ENCODE measurements around the gene PTPRN2.
"Not testable (repeated sequence)": the region's sequence is repeated elsewhere in the genome, so short reads cannot be mapped to it uniquely, and the experiment has no call there.

Gene PTPRN2

DNA sequence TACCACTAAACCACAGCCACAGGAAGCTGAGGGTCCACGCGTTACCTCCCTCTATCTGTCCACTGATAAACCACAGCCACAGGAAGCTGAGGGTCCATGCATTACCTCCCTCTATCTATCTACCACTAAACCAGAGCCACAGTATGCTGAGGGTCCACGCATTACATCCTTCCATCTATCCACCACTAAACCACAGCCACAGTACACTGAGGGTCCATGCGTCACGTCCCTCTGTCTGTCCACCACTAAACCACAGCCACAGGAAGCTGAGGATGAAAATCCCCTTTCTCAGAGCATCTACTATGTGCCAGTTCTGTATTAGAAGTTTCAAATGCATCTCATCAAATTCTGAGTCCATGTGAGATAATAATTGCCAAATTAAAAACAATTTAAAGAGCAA, 661.5 kb downstream of the PTPRN2 start:
- DNase-seq = no peak

DNA sequence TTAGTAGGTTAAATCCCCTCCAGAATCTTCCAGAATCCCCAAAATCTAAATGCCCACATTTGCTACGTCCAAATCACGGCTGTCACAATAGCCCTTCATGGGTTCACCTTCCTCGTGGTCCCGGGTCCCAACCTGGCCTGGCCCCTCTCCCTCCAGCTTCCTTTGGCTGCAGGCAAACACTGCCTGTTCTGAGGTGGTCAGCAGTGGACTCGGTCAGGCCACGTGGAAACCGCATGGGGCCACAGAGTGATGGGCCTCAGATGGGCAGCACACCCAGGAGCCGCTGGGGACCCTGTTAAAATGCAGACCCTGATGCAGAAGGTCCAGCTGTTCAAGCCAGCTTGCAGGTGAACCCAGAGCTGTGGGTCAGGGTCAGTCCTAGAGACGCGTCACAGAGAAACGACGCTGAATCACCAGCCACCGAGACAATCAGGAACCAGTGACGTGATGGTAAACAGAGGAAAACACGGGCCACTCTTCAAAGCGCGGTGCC, 662.2 kb downstream of the PTPRN2 start:
- DNase-seq = no peak

DNA sequence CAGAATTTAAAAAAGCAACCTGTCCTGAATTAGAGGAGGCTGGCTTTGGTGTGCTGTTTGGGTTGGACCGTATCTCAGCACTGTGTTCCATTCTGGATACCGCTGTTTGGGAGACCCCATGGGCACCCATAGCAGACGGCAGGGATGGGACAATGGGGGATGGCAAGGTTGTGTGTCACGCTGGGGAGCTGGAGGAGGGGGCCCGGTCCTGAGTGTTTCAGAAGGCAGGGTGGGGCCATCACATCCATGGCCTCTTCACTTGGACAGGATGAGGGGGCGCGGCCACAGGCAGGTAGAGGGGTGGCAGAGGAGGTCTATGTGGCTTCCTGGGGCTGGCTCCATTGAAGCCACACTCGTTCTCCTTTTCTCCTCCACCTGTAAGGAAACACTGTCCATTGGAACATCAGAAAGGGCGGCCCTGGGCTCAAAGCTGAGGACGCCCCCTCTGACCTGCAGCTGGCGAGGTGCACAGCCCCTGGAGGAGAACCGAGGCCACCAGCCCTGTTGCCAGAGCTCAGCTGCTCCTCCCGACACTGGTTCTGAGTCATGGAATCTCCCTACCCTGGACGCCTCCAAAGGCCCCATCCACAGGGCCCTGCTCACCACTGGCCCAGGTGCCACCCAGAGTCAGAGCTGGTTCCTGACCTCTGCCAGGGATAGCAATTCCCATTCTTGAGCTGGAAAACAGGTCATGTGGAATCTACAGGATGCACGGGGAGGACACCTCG, 663.6 kb downstream of the PTPRN2 start:
- DNase-seq = no peak

DNA sequence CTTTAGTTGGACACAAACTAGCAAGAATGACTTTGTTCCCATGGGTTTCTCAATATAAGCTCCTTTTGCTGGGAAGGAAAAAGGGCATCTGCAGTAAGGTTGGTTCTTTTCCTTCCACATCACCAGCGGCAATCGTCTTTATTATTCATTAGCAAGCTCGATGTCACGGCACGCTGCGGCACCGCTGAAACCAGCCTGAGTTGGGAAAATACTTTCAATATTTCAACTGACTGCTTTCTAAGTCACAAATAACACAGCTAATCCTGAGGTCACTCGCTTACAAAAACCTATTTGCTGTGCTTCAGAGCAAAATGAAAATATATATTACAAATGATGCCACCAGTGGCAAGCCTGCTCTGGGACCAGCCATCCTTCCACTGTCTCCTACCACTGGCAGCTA, 665.0 kb downstream of the PTPRN2 start:
- no peak for DNase-seq

DNA sequence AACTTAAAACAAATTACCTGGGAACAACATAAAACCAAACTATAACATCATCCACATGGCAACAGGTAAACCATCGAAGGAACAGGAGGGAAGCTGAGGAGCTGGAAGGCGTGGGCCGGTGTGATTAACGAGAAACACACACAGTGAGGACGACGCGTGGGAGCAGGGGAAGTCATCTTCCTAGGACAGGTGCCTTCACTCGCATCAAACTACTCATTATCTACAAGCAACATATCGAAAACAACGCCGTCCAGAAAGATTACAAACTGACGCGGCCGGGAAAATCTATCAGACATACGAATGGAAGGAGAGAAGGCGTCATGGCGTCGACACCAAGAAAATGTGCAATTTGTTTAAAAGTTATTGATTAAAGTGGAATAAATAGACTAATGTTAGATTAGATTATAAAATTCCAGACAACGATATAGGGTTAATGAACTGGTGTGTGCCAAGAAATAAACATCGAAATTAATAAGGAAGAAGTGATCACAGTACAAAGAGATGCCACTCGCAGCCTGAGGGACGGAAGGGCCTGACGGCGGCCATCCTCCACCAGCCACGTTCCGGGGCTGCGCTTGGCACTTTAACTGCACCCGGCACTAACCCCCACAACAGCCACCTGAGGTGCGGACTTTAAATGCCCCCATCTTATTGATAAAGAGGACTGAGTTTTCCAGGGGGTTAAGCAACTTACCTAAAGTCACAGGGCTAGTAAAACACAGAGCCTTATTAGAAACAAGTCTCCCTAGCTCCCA, 669.1 kb downstream of the PTPRN2 start:
- no peak for DNase-seq

DNA sequence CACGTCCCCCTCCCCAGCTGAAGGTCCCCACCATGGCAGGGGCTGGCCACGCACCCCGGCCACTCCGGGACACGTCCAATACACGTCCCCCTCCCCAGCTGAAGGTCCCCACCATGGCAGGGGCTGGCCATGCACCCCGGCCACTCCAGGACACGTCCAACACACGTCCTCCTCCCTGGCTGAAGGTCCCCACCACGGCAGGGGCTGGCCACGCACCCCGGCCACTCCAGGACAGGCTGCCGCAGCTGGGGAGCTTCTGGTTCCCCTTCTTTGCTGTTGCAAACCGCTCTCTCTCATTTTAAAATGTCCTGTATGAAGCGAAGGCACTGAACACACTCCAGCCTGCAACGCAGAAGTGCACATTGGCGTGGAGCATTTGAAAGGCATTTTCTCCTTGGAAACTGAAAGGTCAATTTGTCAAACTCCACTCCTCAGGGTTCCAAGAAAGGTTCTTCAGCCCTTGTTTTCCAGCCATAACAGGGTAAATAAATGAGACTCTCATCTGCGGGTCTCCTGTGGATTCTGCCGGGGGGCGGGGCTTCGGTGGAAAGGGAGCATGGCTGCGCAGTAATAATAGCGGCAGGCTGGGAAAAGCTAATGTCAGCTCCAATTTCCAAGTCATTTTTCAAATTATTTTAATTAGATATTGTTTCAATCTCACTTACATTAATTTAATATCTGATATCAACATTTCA, 670.5 kb downstream of the PTPRN2 start:
- DNase-seq = no peak

DNA sequence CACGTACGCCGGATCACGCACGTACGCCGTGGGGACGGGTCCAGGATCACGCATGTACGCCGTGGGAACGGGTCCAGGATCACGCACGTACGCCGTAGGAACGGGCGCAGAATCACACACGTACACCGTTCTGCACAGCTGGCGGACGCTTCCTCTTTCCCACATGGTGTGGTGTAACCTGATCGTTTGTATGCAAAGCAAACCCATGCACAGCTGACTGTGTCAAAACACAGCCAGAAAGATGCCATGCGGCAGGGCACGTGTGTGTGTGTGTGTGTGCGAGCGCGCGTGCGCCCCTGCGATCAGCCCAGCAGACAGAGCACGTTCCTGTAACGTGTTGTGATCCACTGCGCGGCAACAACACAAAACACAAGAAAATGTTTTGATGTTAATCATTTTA, 677.2 kb downstream of the PTPRN2 start:
- no peak for DNase-seq

DNA sequence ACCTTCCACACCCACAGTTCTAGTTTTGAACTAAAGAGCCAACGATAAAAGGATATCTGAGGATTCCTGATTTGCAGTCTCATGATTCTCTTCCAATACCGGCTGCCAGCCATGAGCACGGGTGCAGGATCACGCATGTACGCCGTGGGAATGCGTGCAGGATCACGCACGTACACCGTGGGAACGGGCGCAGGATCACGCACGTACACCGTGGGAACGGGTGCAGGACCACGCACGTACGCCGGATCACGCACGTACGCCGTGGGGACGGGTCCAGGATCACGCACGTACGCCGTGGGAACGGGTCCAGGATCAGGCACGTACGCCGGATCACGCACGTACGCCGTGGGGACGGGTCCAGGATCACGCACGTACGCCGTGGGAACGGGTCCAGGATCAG, 677.6 kb downstream of the PTPRN2 start:
- not testable (repeated sequence) for DNase-seq

DNA sequence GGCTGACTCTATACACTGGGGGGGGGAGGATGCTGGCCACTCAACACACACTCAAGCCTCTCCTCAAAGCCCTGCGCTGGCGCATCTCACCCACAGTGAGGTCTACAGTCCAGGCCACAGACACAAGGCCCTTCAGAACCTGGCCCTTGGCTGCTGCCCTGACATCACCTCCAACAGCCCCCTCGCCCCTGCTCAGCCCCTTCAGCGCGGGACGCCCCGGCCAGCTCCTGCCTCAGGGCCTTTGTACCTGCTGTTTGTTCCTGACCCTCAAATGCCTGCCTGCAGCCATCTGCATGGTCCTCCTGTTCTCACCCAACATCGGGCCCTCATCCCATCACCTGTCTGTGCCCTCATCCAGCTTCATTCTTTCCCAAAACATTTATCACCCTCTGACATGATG, 678.3 kb downstream of the PTPRN2 start:
- no peak for DNase-seq

DNA sequence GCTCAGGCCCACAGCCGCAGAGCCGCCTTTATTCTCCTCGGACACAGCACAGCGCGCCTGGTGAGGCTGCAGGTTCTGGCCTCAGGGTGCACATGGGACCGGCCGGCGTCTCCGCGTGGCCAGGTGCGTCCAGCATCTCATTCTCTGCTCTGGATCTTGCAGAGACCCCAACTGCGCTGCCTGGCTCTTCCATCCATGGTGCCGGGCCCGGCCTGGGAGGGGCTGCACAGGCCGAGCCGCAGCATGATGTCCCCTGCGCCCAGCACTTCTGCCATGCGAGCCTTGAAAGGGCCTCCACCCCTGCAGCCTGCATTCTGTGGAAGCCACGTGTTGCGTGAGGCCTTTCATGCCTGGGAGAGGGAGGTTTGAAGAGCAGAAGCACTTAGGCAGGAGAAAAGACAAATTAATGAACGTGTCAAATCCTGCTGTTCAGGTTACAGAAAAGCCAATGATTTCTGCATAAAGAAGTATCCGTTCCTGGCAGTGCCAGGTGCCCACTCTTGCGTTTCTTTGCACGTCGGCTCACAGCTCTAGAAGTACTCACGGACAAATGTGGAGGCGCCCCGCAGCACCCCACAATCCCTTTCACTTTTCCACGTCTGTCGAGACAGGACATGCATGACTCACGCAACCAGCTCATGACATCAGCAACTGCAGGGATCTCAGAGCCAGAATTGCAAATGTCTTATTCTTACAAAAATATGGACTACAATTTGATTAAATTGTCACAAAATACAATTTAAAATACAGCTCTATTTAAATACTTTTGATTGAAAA, 679.4 kb downstream of the PTPRN2 start:
- no peak for DNase-seq

DNA sequence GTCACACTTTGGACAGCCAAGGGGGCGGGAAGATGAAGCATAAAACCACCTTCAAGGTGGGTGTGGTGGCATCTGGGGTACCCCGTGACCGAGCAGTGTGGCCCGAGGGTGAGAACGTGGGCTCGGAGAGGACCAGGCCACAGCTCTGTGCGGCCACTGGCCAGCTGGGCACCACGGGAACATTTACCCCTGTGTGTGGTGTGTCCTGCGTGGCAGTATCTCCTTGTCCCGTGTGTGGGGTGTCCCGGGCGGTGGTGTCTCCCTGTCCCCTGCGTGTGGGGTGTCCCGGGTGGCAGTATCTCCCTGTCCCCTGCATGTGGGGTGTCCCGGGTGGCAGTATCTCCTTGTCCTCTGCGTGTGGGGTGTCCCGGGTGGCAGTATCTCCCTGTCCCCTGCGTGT, 680.5 kb downstream of the PTPRN2 start:
- DNase-seq = no peak

DNA sequence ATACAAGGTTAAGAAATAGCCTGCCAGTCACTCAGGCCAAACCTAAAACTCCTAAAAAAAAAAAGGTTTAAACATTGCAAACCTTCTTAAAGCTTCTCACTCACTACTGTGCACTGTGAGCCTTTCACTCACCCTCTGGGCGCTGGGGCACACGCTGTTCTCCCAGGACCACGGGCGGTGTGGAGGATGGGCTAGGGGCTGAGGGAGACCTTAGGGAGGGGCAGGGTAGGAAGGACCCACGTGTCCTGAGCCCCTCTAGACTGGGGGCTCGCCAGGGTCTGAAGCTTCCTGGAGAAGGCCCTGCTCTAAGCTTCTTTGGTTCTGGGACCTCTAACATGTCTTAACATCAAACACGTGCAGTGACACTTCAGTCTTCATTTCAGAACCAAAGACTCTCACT, 681.0 kb downstream of the PTPRN2 start:
- DNase-seq = no peak

DNA sequence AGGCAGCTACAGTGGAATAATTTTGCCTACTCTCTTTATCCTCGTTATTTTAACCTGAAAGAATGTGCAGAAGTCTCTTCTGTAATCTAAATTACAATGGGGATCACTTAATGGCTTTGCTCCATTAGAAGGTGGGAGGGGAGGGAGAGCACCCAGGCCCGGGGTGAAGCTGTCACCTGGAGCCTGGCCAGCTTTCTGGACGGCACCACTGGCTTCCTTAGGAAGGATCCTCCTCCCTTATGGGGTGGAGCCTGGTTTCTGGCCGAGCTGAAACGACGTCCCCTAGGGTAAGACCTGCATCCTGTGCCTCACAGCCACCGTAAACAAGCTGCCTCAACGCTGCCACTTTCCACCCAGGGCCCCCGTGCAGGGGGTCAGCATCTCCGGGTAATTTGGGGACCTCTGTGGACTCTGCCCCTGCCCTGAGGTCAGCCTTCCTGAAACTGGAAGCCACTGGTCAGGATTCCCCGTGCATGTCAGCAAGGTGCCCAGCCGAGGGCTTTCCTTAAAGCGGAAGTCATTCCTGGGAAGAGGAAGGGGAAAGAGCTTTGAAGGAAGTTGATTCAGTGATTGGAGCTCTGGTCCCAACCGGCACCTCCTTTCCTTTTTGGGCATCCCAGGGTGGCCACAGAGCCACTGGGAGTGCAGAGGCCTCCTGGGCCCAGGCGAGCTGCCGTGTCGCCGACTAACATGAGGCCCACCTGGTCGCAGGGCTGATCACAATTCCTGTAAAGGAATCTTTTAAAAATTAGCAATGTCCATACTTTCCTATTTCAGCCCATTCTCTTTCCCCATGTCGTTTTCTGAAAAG, 681.8 kb downstream of the PTPRN2 start:
- DNase-seq = no peak

DNA sequence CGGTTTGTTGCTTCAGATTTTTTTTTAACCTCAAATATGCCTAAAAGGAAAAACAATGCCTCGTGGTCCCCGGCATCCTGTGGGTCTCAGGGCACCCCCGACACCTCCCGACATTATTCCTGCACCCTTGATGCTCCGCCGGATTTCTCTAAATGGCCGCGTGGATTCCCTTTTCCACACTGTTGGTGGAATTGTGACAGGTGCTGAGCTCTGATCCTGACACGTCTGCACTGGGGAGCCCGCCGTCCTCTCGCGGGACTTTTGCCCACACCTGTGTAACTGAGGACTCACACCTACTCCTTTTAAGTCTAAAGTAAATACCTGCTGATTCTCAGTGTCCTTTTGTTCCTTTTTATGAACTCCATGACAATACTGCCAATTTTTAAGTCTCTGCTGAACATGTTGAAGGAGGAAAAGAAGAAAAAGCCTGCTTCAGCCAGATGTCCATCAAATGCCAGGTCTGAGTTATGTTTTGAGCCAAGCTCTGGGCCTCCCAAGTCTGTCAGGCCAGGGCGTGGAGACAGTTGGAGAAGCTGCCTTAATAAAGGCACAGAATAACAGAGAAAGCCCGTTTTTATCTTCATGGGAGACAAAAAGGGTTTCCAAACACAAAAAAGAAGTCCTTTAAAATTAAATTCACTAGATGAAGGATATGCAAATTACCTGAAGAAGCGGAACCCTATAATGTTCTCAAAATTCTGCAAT, 682.6 kb downstream of the PTPRN2 start:
- DNase-seq = no peak

DNA sequence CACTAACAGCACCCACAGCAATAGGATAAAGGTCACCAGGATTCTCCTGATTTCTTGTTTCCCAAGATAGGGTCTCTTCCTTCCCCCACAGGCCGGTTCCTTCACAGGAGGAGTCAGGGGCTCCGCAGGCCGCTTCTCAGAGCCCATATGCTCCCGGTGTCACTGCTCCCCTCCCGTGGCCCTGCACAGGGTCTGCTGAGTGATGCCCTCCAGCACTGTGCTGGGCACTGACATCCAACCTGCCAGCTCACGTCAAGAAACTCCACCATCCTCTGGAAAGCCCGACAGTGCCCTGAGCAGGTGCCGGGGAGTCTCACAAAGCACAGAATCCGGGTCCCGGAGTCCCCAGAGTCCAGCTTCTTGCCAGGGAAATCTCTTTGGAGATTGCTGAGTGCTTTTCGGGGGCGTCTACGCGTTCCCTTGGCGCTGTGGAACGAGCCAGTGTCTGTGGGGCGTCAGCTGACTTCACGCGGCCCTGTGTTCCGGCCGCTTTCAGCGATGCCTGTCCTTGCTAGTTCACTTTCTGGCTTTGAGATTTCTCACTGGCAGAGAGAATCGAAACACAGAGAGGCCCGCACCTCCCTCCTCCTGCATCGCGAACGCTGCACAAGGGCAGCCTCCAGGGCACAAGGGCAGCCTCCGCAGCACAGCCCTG, 683.3 kb downstream of the PTPRN2 start:
- no peak for DNase-seq

DNA sequence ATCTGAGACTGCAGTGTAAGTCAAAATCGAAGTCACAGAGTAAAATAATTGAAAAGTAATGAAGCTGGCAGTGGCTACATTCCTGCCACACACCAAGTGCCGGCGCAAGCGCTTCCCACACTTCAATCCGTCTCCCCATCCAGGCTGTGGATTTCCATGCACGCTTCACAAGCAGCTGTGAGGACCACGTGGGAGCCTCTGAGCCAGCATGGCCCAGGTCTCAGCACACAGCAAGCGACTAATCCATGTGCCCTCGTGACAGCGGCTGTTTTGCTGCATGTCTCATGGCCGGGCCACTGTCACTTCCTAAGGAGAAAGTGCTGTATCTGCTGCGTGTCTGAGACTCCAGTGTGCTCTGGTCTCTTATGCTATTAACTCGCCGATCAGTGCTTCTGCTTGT, 683.9 kb downstream of the PTPRN2 start:
- DNase-seq = no peak

DNA sequence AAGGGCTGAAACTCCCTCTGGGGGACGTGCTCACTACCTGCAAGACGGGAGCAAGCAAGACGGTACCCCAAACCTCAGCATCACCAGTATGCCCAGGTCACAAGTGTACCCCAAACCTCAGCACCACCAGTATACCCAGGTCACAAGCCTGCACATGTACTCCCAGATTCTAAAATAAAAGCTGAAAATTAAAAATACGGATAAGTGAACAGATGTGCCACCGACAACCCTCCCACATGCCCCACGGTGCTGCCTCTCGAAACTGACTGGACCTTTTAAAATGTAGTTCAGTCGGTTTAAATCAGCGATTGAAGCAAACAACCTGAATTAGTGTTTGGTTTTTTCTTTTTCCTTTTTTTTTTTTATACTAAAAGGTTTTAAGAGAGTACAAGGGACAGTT, 684.3 kb downstream of the PTPRN2 start:
- no peak for DNase-seq

DNA sequence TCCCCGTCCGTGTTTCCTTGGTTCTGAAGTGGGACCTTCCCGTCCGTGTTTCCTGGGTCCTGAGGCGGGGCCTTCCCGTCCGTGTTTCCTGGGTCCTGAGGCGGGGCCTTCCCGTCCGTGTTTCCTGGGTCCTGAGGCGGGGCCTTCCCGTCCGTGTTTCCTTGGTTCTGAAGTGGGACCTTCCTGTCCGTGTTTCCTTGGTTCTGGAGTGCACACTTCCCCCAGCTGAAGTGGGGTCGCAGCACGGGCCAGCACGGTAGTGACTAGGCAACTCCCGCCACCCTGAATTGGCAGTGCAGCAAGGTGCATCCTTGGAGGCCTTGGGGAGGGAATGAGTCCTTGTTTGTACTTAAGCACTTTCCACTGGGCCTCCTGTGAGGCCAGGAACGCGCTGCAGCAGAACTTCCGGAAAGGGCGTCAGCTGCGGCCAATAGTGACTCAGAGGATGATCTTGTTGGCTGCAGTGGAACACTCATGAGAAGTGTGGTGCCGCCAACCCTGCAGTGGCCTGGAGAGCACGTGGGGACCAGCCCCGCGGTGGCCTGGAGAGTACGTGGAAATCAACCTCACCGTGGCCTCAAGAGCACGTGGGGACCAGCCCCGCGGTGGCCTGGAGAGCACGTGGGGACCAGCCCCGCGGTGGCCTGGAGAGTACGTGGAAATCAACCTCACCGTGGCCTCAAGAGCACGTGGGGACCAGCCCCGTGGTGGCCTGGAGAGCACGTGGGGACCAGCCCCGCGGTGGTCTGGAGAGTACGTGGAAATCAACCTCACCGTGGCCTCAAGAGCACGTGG, 685.6 kb downstream of the PTPRN2 start:
- DNase-seq = not testable (repeated sequence)

DNA sequence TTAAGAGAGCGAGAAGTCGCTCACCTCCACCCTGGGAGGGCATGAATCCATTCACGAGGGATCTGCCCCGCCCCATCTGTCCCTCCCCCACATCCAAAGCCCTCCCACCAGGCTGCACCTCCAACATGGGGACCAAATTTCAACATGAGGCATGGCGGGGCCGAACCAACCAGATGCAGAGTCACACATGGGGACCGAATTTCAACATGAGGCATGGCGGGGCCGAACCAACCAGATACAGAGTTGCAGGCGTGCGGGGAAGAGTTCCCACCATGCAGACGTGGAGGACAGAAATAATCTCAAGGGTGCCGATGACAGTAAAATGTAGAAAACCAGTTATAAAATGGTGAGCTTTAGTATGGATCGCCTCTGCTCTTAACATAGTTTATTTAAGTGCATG, 686.5 kb downstream of the PTPRN2 start:
- no peak for DNase-seq

DNA sequence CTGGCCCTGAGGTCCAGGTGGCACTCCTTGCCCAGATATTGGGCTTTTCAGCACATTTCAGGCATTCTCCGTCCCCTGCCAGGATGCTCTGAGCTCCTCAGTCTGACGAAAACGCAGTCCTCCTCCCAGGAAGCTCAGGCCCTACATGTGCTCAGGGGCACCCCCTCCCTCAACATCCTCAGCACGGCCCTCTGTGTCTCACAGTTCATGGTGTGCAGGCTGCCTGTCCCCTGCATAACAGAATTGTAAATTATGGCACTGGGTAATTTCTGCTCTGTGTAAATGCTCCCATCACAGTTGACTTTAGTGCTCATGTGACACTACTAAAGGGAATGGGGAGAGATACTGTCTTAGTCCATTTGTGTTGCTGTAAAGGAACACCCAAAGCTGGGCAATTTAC, 687.1 kb downstream of the PTPRN2 start:
- DNase-seq = no peak
